GM21390 (cell line): ENCODE measurements around the gene GFOD1.

Experiments used
- ATAC-seq: cut with Tn5 transposase; IDR thresholded peaks from one replicate; pipeline ENCODE4 v1.9.1; 2021; ENCODE audit not compliant: unreplicated experiment

The GFOD1 gene

DNA sequence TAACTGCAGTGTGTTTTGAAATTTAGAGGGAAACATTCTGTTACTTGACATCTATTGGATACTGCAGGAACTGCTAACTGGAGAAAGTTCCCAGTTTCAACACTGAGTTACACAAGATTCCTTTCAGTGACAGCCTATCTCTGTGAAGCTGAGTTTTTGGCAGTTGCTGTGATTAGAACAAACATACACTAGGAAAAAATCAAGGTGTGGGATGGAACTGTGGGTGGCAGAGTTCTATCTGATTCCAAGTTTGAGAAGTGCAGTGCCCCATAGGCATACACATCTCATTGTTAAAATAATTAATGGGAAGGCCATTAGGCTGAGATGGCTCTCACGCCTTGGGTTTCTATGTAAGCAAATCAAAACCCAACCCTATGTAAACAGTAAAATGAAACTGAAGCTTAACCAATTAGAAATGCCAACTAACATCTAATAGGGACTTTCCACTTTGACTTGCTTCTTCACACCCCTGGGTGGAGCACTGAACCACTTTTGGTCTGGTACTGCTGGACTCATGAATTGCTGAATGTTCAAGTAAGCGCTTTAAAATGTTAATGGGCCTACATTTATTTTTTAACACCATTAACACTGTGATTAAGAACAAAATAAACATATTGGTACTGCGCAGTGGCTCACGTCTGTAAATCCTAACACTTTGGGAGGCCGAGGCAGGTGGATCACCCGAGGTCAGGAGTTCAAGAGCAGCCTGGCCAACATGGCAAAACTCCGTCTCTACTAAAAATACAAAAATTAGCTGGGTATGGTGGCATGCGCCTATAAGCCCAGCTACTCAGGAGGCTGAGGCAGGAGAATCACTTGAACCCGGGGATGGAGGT lies 103.9 kb downstream of the GFOD1 start:
- peak; percentile 90 for ATAC-seq

DNA sequence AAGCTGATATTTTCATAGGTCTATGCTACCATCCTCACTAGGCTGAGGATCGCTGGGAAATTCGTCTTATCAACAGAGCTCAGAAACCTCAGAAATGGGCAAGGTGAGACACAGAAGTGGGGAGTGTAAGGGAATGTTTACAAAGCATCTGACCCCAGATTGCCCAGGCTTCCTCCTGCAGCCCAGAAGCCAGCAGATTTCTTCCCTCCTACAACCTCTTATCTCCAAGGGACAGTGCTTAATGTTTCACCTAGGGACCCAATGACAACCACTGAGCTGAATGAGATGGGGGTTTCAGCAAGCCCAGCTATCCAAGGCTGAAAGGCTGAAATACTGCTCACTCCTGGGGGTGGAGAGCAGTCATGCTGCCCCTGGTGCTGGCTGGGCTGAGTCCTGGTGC lies 106.6 kb downstream of the GFOD1 start:
- ATAC-seq = no peak

- no peak for ATAC-seq
Observed at GRCh38 chr6:13378669-13379590, 108.5 kb downstream of the GFOD1 start.

GRCh38 chr6:13377054-13377758 lies 110.2 kb downstream of the GFOD1 start:
- ATAC-seq = no peak

DNA sequence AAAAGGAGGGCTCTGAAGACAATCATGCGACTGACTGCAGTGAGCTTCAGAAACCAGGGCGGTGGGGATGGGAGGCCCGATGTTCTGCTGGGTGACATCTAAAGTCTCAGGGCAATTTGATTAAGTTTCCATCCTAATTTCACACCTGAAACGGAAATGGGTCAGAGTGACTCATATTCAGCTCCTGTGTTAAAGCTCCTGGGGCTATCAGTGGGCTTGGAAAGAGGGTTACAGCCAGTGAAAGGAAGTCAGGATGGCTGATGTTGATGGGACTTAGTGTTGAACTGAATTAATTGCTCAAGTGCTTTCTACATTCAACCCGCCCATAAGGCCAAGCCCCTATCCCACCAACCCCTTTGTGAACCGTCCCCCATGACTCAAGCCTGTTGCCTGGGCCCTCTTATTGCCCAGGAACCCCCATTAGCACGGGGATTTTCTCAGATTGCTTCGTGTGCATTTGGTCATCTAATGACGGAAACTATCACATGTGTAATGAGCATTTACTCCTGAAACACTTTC lies 112.0 kb downstream of the GFOD1 start:
- ATAC-seq = peak; percentile 72

GRCh38 chr6:13373919-13374318 lies 113.5 kb downstream of the GFOD1 start:
- ATAC-seq = no peak

- no peak for ATAC-seq
Observed at GRCh38 chr6:13373488-13373886, 113.9 kb downstream of the GFOD1 start.

- no peak for ATAC-seq
Observed at GRCh38 chr6:13372688-13373487, 114.5 kb downstream of the GFOD1 start.

- ATAC-seq = no peak
Observed at GRCh38 chr6:13372076-13372475, 115.3 kb downstream of the GFOD1 start.

GRCh38 chr6:13371421-13372072 lies 115.9 kb downstream of the GFOD1 start:
- ATAC-seq = no peak

DNA sequence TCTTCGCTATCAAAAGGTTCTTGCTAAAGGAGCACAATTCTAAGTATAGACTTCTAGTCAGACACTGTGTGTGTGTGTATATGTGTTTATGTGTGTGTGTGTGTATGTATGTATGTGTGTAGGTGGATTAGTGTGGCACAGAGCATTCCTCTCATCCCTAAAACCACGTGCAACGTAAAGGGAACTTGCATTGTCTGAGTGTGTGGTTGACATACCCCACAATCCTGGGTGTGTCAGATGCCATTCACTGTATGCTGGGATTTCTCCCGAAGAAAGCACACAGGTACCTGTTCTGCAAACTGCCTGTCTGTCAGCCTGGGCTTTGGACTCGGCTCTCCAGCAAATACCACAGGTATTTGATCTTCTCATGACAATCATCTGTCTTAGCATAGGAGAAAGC lies 116.8 kb downstream of the GFOD1 start:
- no peak for ATAC-seq

DNA sequence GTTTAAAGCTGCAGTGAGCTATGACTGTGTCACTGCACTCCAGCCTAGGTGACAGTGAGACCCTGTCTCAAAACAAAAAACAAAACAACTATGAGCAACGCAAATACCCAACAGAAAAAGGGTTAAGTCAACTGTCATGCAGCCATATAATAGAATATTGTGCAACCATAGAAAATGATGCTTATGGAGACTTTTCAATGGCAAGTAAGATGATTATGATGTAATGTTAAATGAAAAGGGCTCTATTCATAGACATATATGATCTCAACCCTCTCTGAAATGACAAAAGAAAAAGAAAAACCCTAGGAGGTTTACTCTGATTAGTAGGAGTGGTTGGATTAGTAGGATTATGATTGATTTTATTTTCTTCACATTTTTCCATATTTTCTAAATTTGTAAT lies 117.8 kb downstream of the GFOD1 start:
- ATAC-seq = no peak

- no peak for ATAC-seq
Observed at GRCh38 chr6:13368731-13369115, 118.7 kb downstream of the GFOD1 start.

- no peak for ATAC-seq
Observed at GRCh38 chr6:13368079-13368730, 119.2 kb downstream of the GFOD1 start.

DNA sequence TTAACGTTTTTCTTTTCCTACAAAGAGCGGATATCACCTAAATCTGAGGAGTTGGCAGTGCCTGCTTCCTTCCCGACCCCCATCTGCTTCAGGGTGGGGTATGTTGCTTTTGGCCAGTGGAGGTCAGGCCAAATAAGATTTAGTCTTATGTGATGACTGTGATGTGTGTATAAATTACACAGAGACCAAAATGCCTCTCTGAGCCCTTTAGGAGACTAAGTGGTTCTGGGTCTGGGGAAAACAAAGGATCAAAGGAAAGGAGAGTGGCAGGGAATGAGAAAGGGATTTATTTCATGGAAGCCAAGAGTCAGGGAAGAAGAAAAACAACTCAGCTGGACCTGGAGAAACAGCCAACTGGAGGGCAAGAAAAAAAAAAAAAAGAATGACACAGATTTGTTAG lies 120.0 kb downstream of the GFOD1 start:
- ATAC-seq = no peak

GRCh38 chr6:13365320-13365719 lies 122.1 kb downstream of the GFOD1 start:
- ATAC-seq = no peak

- ATAC-seq = no peak
Observed at GRCh38 chr6:13364842-13365241, 122.6 kb downstream of the GFOD1 start.

DNA sequence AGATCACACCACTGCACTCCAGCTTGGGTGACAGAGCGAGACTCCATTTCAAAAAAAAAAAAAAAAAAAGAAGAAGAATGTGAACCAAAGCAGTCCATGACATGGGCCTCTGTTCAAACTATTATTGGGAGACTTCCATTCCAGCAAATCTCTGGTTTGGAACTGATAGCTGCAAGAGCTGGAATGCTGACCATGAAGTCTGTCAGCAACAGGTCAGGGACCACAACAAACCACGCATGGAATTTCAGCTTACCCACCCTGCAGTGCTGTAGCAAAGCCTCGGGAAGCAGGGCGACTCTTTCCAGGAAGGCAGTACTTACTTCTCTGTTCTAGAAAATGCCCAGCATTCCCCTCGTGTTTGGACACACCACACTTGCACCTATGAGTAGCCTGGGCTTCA lies 125.0 kb downstream of the GFOD1 start:
- no peak for ATAC-seq
